Smooth muscle cell (in vitro differentiated cells): ENCODE measurements around the gene ATP7B. TPM values are rescaled to one million over a fixed set of nuclear protein-coding genes. Genes with fewer than 3 reads are reported as not detected.

Experiments
- DNase-seq: peaks from one replicate; lab custom pipeline; 2025; ENCODE audit not compliant: unreplicated experiment; lab: John Stamatoyannopoulos, UW
- H2AFZ ChIP-seq: fragments of 200-600 bp; sonication (generic); 2 replicates; pipeline ENCODE4 v1.6.0; 2016; ENCODE audit warnings: antibody characterized with exemption, low read depth, mild to moderate bottlenecking
- H3F3A ChIP-seq: fragments of 200-600 bp; sonication (generic); 2 replicates; pipeline ENCODE4 v1.6.0; 2017; ENCODE audit warnings: antibody characterized with exemption, low read depth
- H3K27ac ChIP-seq: fragments of 200-600 bp; sonication (generic); 2 replicates; pipeline ENCODE4 v1.5.1; 2016; ENCODE audit warnings: low read depth, mild to moderate bottlenecking
- H3K27me3 ChIP-seq: fragments of 200-600 bp; sonication (generic); 2 replicates; pipeline ENCODE4 v1.6.1; 2016; ENCODE audit warnings: low read depth, mild to moderate bottlenecking
- H3K36me3 ChIP-seq: fragments of 200-600 bp; sonication (generic); 2 replicates; pipeline ENCODE4 v1.5.1; 2016; ENCODE audit warnings: low read depth
- H3K4me1 ChIP-seq: fragments of 200-600 bp; sonication (generic); 2 replicates; pipeline ENCODE4 v1.5.1; 2016; ENCODE audit warnings: low read depth
- H3K4me2 ChIP-seq: fragments of 200-600 bp; sonication (generic); 2 replicates; pipeline ENCODE4 v1.6.0; 2016; ENCODE audit warnings: mild to moderate bottlenecking
- H3K4me3 ChIP-seq: fragments of 200-600 bp; sonication (generic); 2 replicates; pipeline ENCODE4 v1.5.1; 2016; ENCODE audit warnings: mild to moderate bottlenecking
- H3K79me2 ChIP-seq: fragments of 200-600 bp; sonication (generic); 2 replicates; pipeline ENCODE4 v1.6.0; 2016; ENCODE audit warnings: low read depth, mild to moderate bottlenecking
- H3K9ac ChIP-seq: fragments of 200-600 bp; sonication (generic); 2 replicates; pipeline ENCODE4 v1.6.0; 2016; ENCODE audit warnings: low read depth
- H3K9me3 ChIP-seq: fragments of 200-600 bp; sonication (generic); replicated peaks from 2 replicates; pipeline ENCODE4 v1.5.1; 2016; ENCODE audit warnings: low read depth
- H4K20me1 ChIP-seq: fragments of 200-600 bp; sonication (generic); 2 replicates; pipeline ENCODE4 v1.6.0; 2016; ENCODE audit warnings: low read depth
- CTCF ChIP-seq: fragments of 200-600 bp; sonication (generic); IDR thresholded peaks from 2 replicates; pipeline ENCODE4 v1.5.1; 2017; ENCODE audit warnings: borderline replicate concordance, mild to moderate bottlenecking, antibody characterized with exemption; ENCODE audit not compliant: insufficient read depth, poor library complexity, severe bottlenecking
- WGBS: methylation state at CpG from one replicate; pipeline ENCODE4 v1.1.7; 2016; ENCODE audit warnings: low lambda C conversion rate; 5-methylcytosine and 5-hydroxymethylcytosine counted together
- polyA plus RNA-seq: library from polyadenylated mRNA; unstranded; fragments of >200 nt; fragmentation: Nextera tagmentation; extraction: Ambion mirVana; gene quantifications from 2 replicates; pipeline ENCODE4 v1.2.1, GENCODE V29; 2016
- total RNA-seq: library from RNA; depleted of rRNA; stranded (reverse); fragments of >200 nt; gene quantifications from 2 replicates; pipeline ENCODE4 v1.2.3, GENCODE V29; 2014

ATP7B gene
- total and polyA plus RNA-seq, 2 experiments from 2014 or later: 10.0 to 23.5 TPM

GRCh38 chr13:51927129-51927528, 84.1 kb downstream of the ATP7B start:
- no peak overlapping the region for H3K4me2 ChIP-seq
- no peaks in the 10 kb centered on the region for H3K9me3 ChIP-seq
- H3K27ac ChIP-seq: no peak overlapping the region
- H3K4me1 ChIP-seq: no peaks in the 10 kb centered on the region
- no peaks in the 10 kb centered on the region for H3K79me2 ChIP-seq
- H3K27me3 ChIP-seq: no peaks in the 10 kb centered on the region
- no peaks in the 10 kb centered on the region for H4K20me1 ChIP-seq
- WGBS: 97% methylated on average over 7 of the region's 7 CpGs
- TF ChIP-seq CTCF: no peak
- H3K36me3 ChIP-seq: no peaks in the 10 kb centered on the region
- no peak overlapping the region for H3K9ac ChIP-seq
- no peaks in the 10 kb centered on the region for H3F3A ChIP-seq
- no peak for DNase-seq
- no peak overlapping the region for H2AFZ ChIP-seq
- H3K4me3 ChIP-seq: no peak overlapping the region

GRCh38 chr13:51926528-51926885, 84.7 kb downstream of the ATP7B start:
- Histone ChIP-seq H3K9me3 (no peaks in the 10 kb centered on the region), H3K4me3 (no peak overlapping the region), H2AFZ (no peak overlapping the region), H3K4me1 (no peaks in the 10 kb centered on the region), H3K4me2 (no peak overlapping the region), H3K27me3 (no peaks in the 10 kb centered on the region), H3K27ac (no peak overlapping the region), H3K9ac (no peak overlapping the region), H3K79me2 (no peaks in the 10 kb centered on the region), H3K36me3 (no peaks in the 10 kb centered on the region), H4K20me1 (no peaks in the 10 kb centered on the region), H3F3A (no peaks in the 10 kb centered on the region)
- TF ChIP-seq CTCF: no peak
- no peak for DNase-seq
- WGBS: 91% methylated on average over 6 of the region's 6 CpGs

- no peaks in the 10 kb centered on the region for H3K9me3 ChIP-seq
- no peak overlapping the region for H2AFZ ChIP-seq
- 89% methylated on average over 4 of the region's 5 CpGs for WGBS
- no peak for TF ChIP-seq CTCF
- H4K20me1 ChIP-seq: no peaks in the 10 kb centered on the region
- H3K4me2 ChIP-seq: no peak overlapping the region
- no peak overlapping the region for H3K4me3 ChIP-seq
- no peaks in the 10 kb centered on the region for H3K36me3 ChIP-seq
- no peaks in the 10 kb centered on the region for H3K79me2 ChIP-seq
- H3K4me1 ChIP-seq: no peaks in the 10 kb centered on the region
- DNase-seq: no peak
- H3F3A ChIP-seq: no peaks in the 10 kb centered on the region
- no peak overlapping the region for H3K27ac ChIP-seq
- H3K9ac ChIP-seq: no peak overlapping the region
- H3K27me3 ChIP-seq: no peaks in the 10 kb centered on the region
Measured at GRCh38 chr13:51925865-51926527, 85.3 kb downstream of the ATP7B start.
